ENCODE measurements around the gene IFITM2. TPM values are rescaled to one million over a fixed set of nuclear protein-coding genes. Genes with fewer than 3 reads are reported as not detected.

IFITM2 gene
- total and polyA plus RNA-seq, 2 donors (not counting 1 experiment from before 2014, with no cell fraction given), result 72.1 to 451 TPM

- no peak overlapping the region for H3K4me3 Mint-ChIP-seq
- Histone ChIP-seq H3K9ac (ENCODE audit: low read length) (no peak overlapping the region), H3K4me2 (replicated peaks; ENCODE audit: low read depth, low read length, poor library complexity, severe bottlenecking) (no peak overlapping the region), H2AFZ (ENCODE audit: insufficient read depth, low read depth, low read length, poor library complexity, severe bottlenecking) (no peak overlapping the region), H3K9me3 (ENCODE audit: control extremely low read depth in 1 of 3, control insufficient read depth in 2 of 3, insufficient read depth in 1 of 3, low read length in 2 of 3) (no peaks in the 10 kb centered on the region), H3K27me3 (replicated peaks in 1 of 4; ENCODE audit: control extremely low read depth in 1 of 4, control insufficient read depth in 3 of 4, insufficient read depth in 4 of 4, low read length in 3 of 4) (peaks cover 0 to 15% (median 1%) of the 10 kb centered on the region in 4 experiments), H3K4me3 (ENCODE audit: control extremely low read depth in 1 of 5, extremely low read depth in 1 of 5, insufficient read depth in 1 of 5, low read depth in 2 of 5, low read length in 4 of 5) (no peak overlapping the region), H3K27ac (ENCODE audit: low read length in 2 of 2) (no peak overlapping the region), H3K79me2 (ENCODE audit: control insufficient read depth, insufficient read depth, low read length) (no peaks in the 10 kb centered on the region), H3K36me3 (replicated peaks in 1 of 2; ENCODE audit: control extremely low read depth in 1 of 2, control insufficient read depth in 1 of 2, extremely low read depth in 1 of 2, insufficient read depth in 2 of 2, low read length in 1 of 2) (no peaks in the 10 kb centered on the region), H3K4me1 (ENCODE audit: control insufficient read depth in 2 of 2, insufficient read depth in 2 of 2, low read length in 2 of 2) (no peaks in the 10 kb centered on the region), H4K20me1 (ENCODE audit: control insufficient read depth, insufficient read depth, low read length, poor library complexity, severe bottlenecking) (no peaks in the 10 kb centered on the region)
- TF ChIP-seq EZH2 (IDR thresholded peaks at IDR 0.05; ENCODE audit: borderline replicate concordance, insufficient read depth, low read depth, low read length, poor library complexity, severe bottlenecking) (no peak), CTCF (IDR thresholded peaks at IDR 0.05) (no peak)
- DNase-seq, result no peak
- no peak for ATAC-seq (ENCODE audit: low read depth)
- CTCF ChIA-PET, result interaction anchor here (1.1 kb wide), 1 partner anchor 9 kb away, joined by 3 read pairs; no protein-coding TSS in a partner anchor
- POLR2A ChIA-PET, result interaction anchor here (0.6 kb wide), 1 partner anchor 34 kb away, joined by 3 read pairs; no protein-coding TSS in a partner anchor
- no peaks in the 10 kb centered on the region for H3K9me3 Mint-ChIP-seq (ENCODE audit: insufficient read depth)
- WGBS (ENCODE audit: insufficient coverage), result 92% methylated on average over 25 of the region's 26 CpGs
- H3K27ac Mint-ChIP-seq, result no peak overlapping the region
- peaks cover 7% of the 10 kb centered on the region for H3K27me3 Mint-ChIP-seq
- peaks cover 8% of the 10 kb centered on the region for H3K4me1 Mint-ChIP-seq
- intact Hi-C loops (cut with micrococcal nuclease), result no loop called here
Measured at GRCh38 chr11:295351-296170, 12.1 kb upstream of the IFITM2 start.

Data from B cell (primary cell).